ENCODE results near the gene LCA5L. TPM values are rescaled to one million over a fixed set of nuclear protein-coding genes. Genes with fewer than 3 reads are reported as not detected.
"Not testable (repeated sequence)": the region's sequence is repeated elsewhere in the genome, so short reads cannot be mapped to it uniquely, and the experiment has no call there.

The LCA5L gene
- total RNA-seq, 1 experiment from 2014 or later: 1.0 TPM

DNA sequence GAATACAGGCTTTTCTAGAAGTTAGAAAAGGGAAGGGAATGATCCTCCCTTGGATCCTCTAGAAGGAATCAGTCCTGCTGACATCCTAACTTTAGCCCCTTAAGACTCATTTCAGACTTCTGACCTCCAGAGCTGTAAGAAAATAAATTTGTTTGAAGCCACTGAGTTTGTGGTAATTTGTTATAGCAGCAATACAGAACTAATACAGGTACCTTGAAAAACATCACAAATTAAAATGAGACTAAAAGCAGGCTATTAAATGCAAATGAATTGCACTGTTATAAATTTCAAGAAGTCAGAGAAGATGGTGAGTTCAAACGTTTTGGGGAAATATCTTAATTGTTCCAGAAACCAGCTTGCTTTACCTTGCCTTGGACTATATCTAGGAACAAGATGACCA, 6.3 kb downstream of the LCA5L start:
- H3K27ac ChIP-seq: no peak overlapping the region
- no peaks in the 10 kb centered on the region for H3K4me1 ChIP-seq (replicated peaks)
- H3K36me3 ChIP-seq: no peaks in the 10 kb centered on the region
- no peaks in the 10 kb centered on the region for H3K9me3 ChIP-seq (replicated peaks)
- H3K4me3 ChIP-seq: no peak overlapping the region
- no peak for DNase-seq (ENCODE audit: low read depth in 1 of 2, low spot score in 2 of 2)
- no peaks in the 10 kb centered on the region; the same call in 1 of the 2 replicates for H3K27me3 ChIP-seq (replicated peaks)

DNA sequence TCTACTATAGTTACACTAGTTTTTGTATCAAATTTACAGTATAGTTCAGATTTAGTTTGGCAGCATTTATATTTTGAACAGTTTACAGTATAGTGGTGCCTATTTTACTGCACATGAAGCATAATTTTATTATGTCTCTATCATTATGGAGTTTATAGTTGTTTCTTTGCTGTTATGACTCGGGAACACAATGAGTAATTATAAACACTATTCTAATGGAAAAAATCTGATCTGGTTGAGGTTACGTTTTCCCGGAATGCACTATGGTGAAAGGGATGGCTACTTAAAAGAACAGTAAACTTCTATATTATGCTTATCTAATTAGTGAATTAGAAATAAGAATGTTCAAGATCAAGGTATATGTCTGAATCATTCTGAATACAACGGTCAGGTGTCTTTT, 10.6 kb downstream of the LCA5L start:
- Histone ChIP-seq H3K27ac (no peak overlapping the region), H3K4me3 (no peak overlapping the region), H3K9me3 (replicated peaks) (no peaks in the 10 kb centered on the region), H3K4me1 (replicated peaks) (no peaks in the 10 kb centered on the region; the same call in 1 of the 2 replicates), H3K27me3 (replicated peaks) (no peaks in the 10 kb centered on the region; the same call in 1 of the 2 replicates), H3K36me3 (no peaks in the 10 kb centered on the region)
- DNase-seq (ENCODE audit: low read depth in 1 of 2, low spot score in 2 of 2): no peak

DNA sequence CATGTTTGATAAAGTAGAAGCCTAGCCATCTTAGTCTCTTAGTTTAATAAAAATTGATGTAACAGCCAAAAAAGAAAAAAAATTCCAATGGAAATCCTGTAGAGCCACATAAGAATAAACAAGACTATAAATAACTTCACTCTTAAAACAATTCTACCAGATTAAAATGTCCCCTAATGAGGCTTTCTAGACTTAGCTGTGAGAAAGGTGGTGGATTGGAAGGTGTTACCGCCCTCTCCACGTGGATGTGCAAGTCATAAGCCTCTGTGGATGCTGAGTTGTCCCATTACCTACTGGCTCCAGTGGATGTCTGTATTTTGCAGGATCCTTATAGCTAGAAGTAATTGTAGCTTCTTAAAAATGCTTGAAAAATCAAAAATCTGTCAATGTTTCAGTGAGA, 14.6 kb downstream of the LCA5L start:
- H3K36me3 ChIP-seq: no peaks in the 10 kb centered on the region
- H3K27ac ChIP-seq: no peak overlapping the region
- H3K9me3 ChIP-seq (replicated peaks): no peaks in the 10 kb centered on the region
- H3K4me3 ChIP-seq: no peak overlapping the region
- H3K27me3 ChIP-seq (replicated peaks): no peaks in the 10 kb centered on the region
- H3K4me1 ChIP-seq (replicated peaks): no peaks in the 10 kb centered on the region; the same call in 1 of the 2 replicates
- no peak for DNase-seq (ENCODE audit: low read depth in 1 of 2, low spot score in 2 of 2)

DNA sequence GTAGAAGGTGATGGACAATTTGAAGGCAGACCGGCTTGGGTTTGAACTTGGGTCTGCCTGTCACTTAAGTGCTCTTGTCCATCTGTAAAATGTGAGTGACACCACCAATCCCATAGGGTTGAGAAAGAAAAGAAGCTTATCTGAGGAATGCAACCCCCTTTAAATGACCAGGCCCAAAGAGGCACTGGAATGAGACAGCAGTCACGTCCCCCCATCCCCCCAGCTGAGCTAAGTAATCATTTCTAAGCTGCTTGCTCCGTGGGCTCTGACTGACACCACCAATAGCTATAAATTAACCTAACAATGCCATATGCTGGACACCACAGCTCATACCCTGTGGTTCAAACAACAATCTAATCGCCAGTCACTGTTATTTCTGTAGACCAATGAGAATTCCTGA, 15.1 kb downstream of the LCA5L start:
- Histone ChIP-seq H3K27ac (no peak overlapping the region), H3K36me3 (no peaks in the 10 kb centered on the region), H3K4me1 (replicated peaks) (no peaks in the 10 kb centered on the region; the same call in 1 of the 2 replicates), H3K9me3 (replicated peaks) (no peaks in the 10 kb centered on the region), H3K27me3 (replicated peaks) (no peaks in the 10 kb centered on the region), H3K4me3 (no peak overlapping the region)
- DNase-seq (ENCODE audit: low read depth in 1 of 2, low spot score in 2 of 2): no peak

DNA sequence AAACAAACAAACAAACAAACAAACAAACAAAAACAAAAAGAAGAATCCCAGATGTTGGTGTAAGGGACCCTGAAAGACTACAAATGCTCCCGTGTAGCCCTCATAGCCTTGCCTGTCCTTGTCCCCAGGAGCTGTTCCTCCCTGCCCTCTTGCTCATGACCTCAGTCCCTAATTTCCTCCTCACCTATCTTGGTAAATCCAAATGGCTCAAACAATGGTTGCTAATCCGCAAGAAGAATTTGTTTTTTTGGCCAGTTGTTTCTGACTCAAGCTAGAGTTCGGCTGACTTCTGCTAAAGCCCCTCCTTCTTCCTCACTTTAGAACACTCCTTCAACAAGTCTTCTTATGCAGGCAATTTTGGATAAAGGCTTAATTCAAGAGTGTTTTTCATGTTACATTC, 15.6 kb downstream of the LCA5L start:
- Histone ChIP-seq H3K36me3 (no peaks in the 10 kb centered on the region), H3K9me3 (replicated peaks) (no peaks in the 10 kb centered on the region), H3K4me1 (replicated peaks) (no peaks in the 10 kb centered on the region; the same call in 1 of the 2 replicates), H3K4me3 (no peak overlapping the region), H3K27me3 (replicated peaks) (no peaks in the 10 kb centered on the region), H3K27ac (no peak overlapping the region)
- no peak for DNase-seq (ENCODE audit: low read depth in 1 of 2, low spot score in 2 of 2)

DNA sequence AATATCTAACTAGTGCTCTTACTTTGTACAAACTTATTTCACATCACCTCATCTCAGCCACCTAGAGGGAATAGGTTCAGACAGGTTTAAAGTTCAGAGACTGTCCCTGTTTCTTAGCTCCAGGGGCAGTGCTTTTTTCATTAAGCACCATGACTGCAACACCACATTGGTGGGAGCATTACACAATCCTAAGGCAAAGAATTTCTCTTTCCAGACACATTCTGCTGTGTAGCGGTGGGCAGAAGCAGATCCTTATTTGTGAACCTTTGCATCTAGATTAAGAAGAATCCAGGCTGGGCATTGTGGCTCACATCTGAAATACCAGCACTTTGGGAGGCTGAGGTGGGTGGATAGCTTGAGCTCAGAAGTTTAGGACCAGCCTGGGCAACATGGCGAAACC, 16.1 kb downstream of the LCA5L start:
- DNase-seq (ENCODE audit: low read depth in 1 of 2, low spot score in 2 of 2): no peak

DNA sequence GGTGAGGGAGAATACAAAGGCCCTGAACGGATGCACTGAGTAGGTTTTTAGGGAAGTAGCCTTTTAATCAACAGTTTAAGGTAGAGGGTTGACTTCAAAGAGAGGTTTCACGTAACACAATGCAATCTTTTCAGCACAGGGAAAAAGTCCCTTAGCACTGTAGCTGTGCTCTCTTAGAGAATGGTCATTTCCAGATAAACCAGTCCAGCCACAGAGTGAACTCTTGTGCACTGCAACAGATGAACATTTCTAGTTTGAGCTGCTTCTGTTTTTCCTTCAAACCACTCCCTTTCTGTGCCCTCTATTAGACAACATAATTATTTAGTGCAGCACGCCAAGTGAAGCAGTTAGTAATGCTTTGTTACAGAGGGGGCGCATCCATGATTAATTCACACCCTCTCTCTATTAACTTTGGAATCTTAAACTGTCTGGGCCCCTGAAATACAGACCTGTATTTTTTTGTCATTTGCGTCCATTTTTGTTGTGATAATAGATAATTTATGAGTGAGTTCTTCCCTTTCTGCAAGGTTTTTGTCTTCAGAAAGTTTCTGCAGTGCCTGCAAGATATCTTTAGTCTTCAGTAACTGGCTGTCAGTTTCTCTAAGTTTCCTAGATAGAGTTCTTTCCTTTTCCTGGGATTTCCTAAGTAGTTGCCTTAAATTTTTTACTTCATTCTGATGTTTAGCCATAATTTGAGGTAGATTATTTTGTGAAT, 22.9 kb downstream of the LCA5L start:
- Histone ChIP-seq H3K27ac (no peak overlapping the region), H3K36me3 (no peaks in the 10 kb centered on the region), H3K4me3 (no peak overlapping the region), H3K4me1 (replicated peaks) (no peaks in the 10 kb centered on the region), H3K9me3 (replicated peaks) (no peaks in the 10 kb centered on the region), H3K27me3 (replicated peaks) (no peaks in the 10 kb centered on the region)
- no peak for DNase-seq (ENCODE audit: low read depth in 1 of 2, low spot score in 2 of 2)

More for the DNA sequence above, 16.1 kb downstream of the LCA5L start:
- Histone ChIP-seq H3K27ac (no peak overlapping the region), H3K4me1 (replicated peaks) (no peaks in the 10 kb centered on the region; the same call in 1 of the 2 replicates), H3K4me3 (no peak overlapping the region), H3K27me3 (replicated peaks) (no peaks in the 10 kb centered on the region), H3K9me3 (replicated peaks) (no peaks in the 10 kb centered on the region), H3K36me3 (no peaks in the 10 kb centered on the region)

DNA sequence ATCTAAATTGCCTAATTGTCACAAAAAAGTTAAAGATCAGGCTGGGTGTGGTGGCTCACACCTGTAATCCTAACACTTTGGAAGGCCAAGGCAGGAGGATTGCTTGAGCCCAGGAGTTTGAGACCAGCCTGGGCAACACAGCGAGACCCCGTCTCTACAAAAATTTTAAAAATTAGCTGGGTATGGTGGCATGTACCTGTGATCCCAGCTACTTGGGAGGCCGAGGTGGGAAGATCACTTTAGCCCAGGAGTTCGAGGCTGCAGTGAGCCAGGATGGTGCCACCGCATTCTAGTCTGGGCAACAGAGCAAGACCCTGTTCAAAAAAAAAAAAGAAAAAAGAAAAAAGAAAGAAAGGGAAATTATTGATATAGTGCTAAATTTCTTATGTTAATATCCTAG, 26.4 kb downstream of the LCA5L start:
- H3K36me3 ChIP-seq; H3K4me3 ChIP-seq; H3K27ac ChIP-seq; H3K4me1 ChIP-seq (replicated peaks); DNase-seq (ENCODE audit: low read depth in 1 of 2, low spot score in 2 of 2); H3K27me3 ChIP-seq (replicated peaks); H3K9me3 ChIP-seq (replicated peaks): not testable (repeated sequence)

DNA sequence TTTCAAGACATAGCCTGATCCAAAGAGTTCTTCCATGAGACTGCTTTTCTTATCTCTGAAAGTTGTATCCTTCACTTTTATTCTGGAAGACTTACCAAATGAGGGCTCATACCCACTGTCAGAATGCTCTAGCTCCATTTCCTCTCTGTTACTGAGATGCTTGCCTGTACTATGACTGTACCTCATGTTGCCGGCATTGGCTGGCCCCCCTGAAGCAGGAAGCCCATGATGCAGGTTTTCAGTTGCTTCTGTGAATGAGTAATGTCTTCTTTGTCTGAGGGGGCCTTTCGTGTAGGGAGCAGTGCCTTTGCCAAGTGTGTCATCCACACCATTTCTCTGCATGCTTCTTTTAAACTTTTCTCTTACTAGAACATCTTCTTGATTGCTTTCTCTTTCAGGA, 39.5 kb downstream of the LCA5L start:
- no peaks in the 10 kb centered on the region for H3K9me3 ChIP-seq (replicated peaks)
- H3K27me3 ChIP-seq (replicated peaks): no peaks in the 10 kb centered on the region
- H3K4me3 ChIP-seq: no peak overlapping the region
- no peak for DNase-seq (ENCODE audit: low read depth in 1 of 2, low spot score in 2 of 2)
- H3K36me3 ChIP-seq: peaks cover 14% of the 10 kb centered on the region; the same call in 1 of the 2 replicates
- no peak overlapping the region for H3K27ac ChIP-seq
- H3K4me1 ChIP-seq (replicated peaks): no peaks in the 10 kb centered on the region

DNA sequence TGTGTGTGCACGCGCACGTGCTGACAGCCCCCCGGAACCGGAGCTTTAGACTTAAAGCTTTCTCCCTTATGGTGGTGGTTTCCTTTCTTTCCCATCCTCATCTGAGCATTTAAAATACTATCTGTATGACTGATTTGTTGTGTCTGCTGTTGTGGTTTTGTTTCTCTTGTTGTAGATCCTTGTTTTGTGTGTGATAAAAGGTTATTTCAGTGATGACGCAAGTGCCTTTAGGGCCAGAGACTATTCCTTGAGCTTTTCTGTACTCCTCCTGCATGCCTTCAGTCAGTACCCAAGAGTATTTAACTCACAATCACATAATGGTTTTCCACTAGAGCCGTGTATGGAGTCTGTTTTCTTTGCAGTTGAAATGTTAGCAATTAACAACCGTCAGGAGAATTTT, 45.4 kb downstream of the LCA5L start:
- no peaks in the 10 kb centered on the region for H3K36me3 ChIP-seq
- no peak for DNase-seq (ENCODE audit: low read depth in 1 of 2, low spot score in 2 of 2)
- H3K9me3 ChIP-seq (replicated peaks): no peaks in the 10 kb centered on the region
- H3K4me3 ChIP-seq: no peak overlapping the region
- H3K27me3 ChIP-seq (replicated peaks): no peaks in the 10 kb centered on the region
- H3K27ac ChIP-seq: no peak overlapping the region
- H3K4me1 ChIP-seq (replicated peaks): no peaks in the 10 kb centered on the region

DNA sequence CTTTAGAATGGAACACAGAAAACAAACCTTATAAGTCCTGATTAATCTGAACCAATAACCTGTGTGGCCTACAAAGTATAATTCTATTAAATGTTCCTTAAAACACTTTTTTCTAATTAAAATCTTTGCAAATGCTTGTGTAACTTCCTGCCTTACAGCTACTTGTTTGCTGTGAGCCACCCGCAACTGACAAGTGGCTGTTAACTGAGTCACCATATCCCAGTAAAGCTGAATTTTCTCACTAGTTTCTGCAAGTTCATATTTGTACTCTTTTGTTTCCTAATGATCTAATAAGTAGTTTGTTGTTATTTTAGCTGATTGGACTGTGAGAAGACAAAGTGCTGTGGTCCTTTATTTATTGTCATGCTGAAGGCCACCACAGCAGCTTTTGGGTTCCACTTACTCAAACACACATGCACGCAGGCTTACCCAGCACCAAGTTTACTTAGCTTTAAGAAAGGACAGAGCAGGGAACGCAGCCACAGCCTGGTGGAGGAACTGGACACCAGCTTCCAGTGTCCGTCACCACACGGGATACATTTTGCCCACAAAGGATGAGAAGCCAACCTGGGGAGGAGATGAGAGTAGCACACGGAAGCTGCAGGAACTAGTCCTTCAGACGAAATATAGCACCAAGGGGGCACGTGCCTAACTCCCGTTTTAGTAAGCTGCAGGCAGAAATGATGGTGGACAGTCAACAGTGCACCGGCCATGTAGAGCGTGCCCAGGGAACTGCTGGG, 47.8 kb downstream of the LCA5L start:
- Histone ChIP-seq H3K27me3 (replicated peaks) (no peaks in the 10 kb centered on the region), H3K4me3 (no peak overlapping the region), H3K27ac (no peak overlapping the region), H3K36me3 (peaks cover 19% of the 10 kb centered on the region), H3K4me1 (replicated peaks) (no peaks in the 10 kb centered on the region), H3K9me3 (replicated peaks) (no peaks in the 10 kb centered on the region)
- DNase-seq (ENCODE audit: low read depth in 1 of 2, low spot score in 2 of 2): no peak

DNA sequence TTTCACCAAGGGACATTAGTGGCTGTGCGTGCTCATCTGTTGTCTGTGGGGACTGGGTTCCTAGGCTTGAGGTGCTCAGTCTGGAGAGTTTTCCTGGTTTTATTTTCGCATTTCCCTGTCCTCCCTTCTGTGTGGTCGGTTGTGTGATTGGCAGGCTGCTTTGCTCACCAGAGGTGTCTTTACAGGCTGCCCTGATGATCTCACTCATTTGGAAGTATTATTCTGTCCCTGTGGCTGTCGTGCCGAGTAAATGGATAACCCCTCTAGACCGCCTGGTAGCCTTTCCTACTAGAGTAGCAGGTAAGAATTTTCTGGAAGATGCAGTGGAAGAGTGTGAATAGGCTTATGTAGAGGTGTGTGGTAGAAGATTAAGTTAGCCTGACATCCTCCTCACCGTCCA, 52.6 kb downstream of the LCA5L start:
- no peak for DNase-seq (ENCODE audit: low read depth in 1 of 2, low spot score in 2 of 2)
- Histone ChIP-seq H3K36me3 (peaks cover 35% of the 10 kb centered on the region), H3K4me1 (replicated peaks) (peaks cover 10% of the 10 kb centered on the region), H3K27ac (no peak overlapping the region), H3K27me3 (replicated peaks) (no peaks in the 10 kb centered on the region), H3K4me3 (no peak overlapping the region), H3K9me3 (replicated peaks) (no peaks in the 10 kb centered on the region)

DNA sequence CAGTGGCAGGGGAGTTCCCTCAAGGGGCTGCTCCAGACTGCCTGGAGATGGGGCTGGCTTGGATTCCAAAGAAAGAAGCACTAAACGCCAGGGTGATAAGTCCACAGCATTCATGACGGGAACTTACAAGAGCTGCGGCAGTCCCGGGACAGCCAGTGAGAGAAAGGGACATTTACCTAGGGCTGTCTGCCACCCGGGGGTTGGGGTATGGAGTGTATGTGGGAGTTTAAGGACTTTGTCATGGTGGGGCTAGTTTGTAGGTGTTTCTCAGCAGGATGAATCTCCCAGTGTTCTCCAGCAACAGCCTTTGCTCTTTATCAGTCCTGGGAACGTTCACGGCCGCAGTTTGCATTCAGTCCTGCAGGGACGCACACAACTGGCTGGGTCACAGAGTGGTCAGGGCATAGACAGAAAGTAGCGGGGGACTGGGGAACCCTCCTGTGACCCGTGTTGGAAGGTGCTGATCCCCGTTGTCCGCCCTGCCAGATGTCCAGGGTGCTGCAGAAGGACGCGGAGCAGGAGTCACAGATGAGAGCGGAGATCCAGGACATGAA, 55.3 kb downstream of the LCA5L start:
- peaks cover 35% of the 10 kb centered on the region for H3K36me3 ChIP-seq
- peaks cover 28% of the 10 kb centered on the region for H3K4me1 ChIP-seq (replicated peaks)
- H3K9me3 ChIP-seq (replicated peaks): no peaks in the 10 kb centered on the region
- DNase-seq (ENCODE audit: low read depth in 1 of 2, low spot score in 2 of 2): no peak
- H3K27ac ChIP-seq: no peak overlapping the region
- no peaks in the 10 kb centered on the region for H3K27me3 ChIP-seq (replicated peaks)
- H3K4me3 ChIP-seq: no peak overlapping the region

DNA sequence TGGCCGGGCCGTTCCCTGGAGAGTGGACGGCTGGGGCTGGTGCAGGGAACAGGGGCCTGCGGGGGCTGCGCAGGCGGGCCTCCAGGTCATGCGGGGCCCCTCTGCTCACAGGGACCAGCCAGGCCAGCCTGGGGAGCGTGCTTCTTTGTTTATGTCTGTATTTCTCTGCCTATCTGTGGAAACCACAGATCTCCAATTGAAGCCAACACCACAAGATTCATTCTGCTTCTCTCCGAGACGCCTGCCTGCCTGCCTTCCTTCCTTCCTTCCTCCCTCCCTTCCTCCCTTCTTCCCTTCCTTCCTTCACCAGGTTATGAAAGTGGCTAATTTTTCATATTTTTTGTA, 56.8 kb downstream of the LCA5L start:
- peak overlapping the region; percentile 42 for H3K4me3 ChIP-seq
- no peak for DNase-seq (ENCODE audit: low read depth in 1 of 2, low spot score in 2 of 2)
- no peaks in the 10 kb centered on the region for H3K27me3 ChIP-seq (replicated peaks)
- no peaks in the 10 kb centered on the region for H3K9me3 ChIP-seq (replicated peaks)
- peaks cover 28% of the 10 kb centered on the region for H3K4me1 ChIP-seq (replicated peaks)
- H3K36me3 ChIP-seq: peaks cover 26% of the 10 kb centered on the region
- no peak overlapping the region for H3K27ac ChIP-seq
